ENCODE measurements around the gene PSG3.
"Not testable (repeated sequence)": the region's sequence is repeated elsewhere in the genome, so short reads cannot be mapped to it uniquely, and the experiment has no call there.

Gene PSG3

GRCh38 chr19:42752246-42752645 is 12.0 kb upstream of the PSG3 start:
- not testable (repeated sequence) for H3K36me3 ChIP-seq (ENCODE audit: control insufficient read depth, insufficient read depth, low read length); H3K4me1 ChIP-seq (ENCODE audit: control insufficient read depth, insufficient read depth, low read length); H3K27ac ChIP-seq (ENCODE audit: low read depth, low read length); H3K9ac ChIP-seq (ENCODE audit: low read length); H3K27me3 ChIP-seq (ENCODE audit: control insufficient read depth, insufficient read depth, low read length); H3K4me3 ChIP-seq (ENCODE audit: low read length)

- H3K27ac ChIP-seq (ENCODE audit: low read depth, low read length); H3K9ac ChIP-seq (ENCODE audit: low read length); H3K27me3 ChIP-seq (ENCODE audit: control insufficient read depth, insufficient read depth, low read length); H3K4me3 ChIP-seq (ENCODE audit: low read length); H3K36me3 ChIP-seq (ENCODE audit: control insufficient read depth, insufficient read depth, low read length); H3K4me1 ChIP-seq (ENCODE audit: control insufficient read depth, insufficient read depth, low read length): not testable (repeated sequence)
Measured at GRCh38 chr19:42741726-42742607, 1.7 kb upstream of the PSG3 start.

GRCh38 chr19:42737581-42738011 is 2.7 kb downstream of the PSG3 start:
- H3K36me3 ChIP-seq (ENCODE audit: control insufficient read depth, insufficient read depth, low read length); H3K27me3 ChIP-seq (ENCODE audit: control insufficient read depth, insufficient read depth, low read length); H3K27ac ChIP-seq (ENCODE audit: low read depth, low read length); H3K9ac ChIP-seq (ENCODE audit: low read length); H3K4me1 ChIP-seq (ENCODE audit: control insufficient read depth, insufficient read depth, low read length); H3K4me3 ChIP-seq (ENCODE audit: low read length): not testable (repeated sequence)

- not testable (repeated sequence) for H3K27ac ChIP-seq (ENCODE audit: low read depth, low read length); H3K4me3 ChIP-seq (ENCODE audit: low read length); H3K4me1 ChIP-seq (ENCODE audit: control insufficient read depth, insufficient read depth, low read length); H3K36me3 ChIP-seq (ENCODE audit: control insufficient read depth, insufficient read depth, low read length); H3K9ac ChIP-seq (ENCODE audit: low read length); H3K27me3 ChIP-seq (ENCODE audit: control insufficient read depth, insufficient read depth, low read length)
Measured at GRCh38 chr19:42728341-42728740, 11.9 kb downstream of the PSG3 start.

GRCh38 chr19:42714000-42714399 is 26.3 kb downstream of the PSG3 start:
- not testable (repeated sequence) for H3K9ac ChIP-seq (ENCODE audit: low read length); H3K36me3 ChIP-seq (ENCODE audit: control insufficient read depth, insufficient read depth, low read length); H3K4me3 ChIP-seq (ENCODE audit: low read length); H3K27ac ChIP-seq (ENCODE audit: low read depth, low read length); H3K4me1 ChIP-seq (ENCODE audit: control insufficient read depth, insufficient read depth, low read length); H3K27me3 ChIP-seq (ENCODE audit: control insufficient read depth, insufficient read depth, low read length)

GRCh38 chr19:42712753-42713152 is 27.5 kb downstream of the PSG3 start:
- H3K27ac ChIP-seq (ENCODE audit: low read depth, low read length); H3K36me3 ChIP-seq (ENCODE audit: control insufficient read depth, insufficient read depth, low read length); H3K9ac ChIP-seq (ENCODE audit: low read length); H3K4me3 ChIP-seq (ENCODE audit: low read length); H3K27me3 ChIP-seq (ENCODE audit: control insufficient read depth, insufficient read depth, low read length); H3K4me1 ChIP-seq (ENCODE audit: control insufficient read depth, insufficient read depth, low read length): not testable (repeated sequence)

GRCh38 chr19:42710986-42711385 is 29.3 kb downstream of the PSG3 start:
- H3K9ac ChIP-seq (ENCODE audit: low read length); H3K4me3 ChIP-seq (ENCODE audit: low read length); H3K27ac ChIP-seq (ENCODE audit: low read depth, low read length); H3K27me3 ChIP-seq (ENCODE audit: control insufficient read depth, insufficient read depth, low read length); H3K4me1 ChIP-seq (ENCODE audit: control insufficient read depth, insufficient read depth, low read length); H3K36me3 ChIP-seq (ENCODE audit: control insufficient read depth, insufficient read depth, low read length): not testable (repeated sequence)

GRCh38 chr19:42697884-42698283 is 42.4 kb downstream of the PSG3 start:
- no peak overlapping the region for H3K9ac ChIP-seq (ENCODE audit: low read length)
- H3K27me3 ChIP-seq (ENCODE audit: control insufficient read depth, insufficient read depth, low read length), result no peaks in the 10 kb centered on the region

GRCh38 chr19:42695811-42696503 is 44.3 kb downstream of the PSG3 start:
- H3K4me3 ChIP-seq (ENCODE audit: low read length), result no peak overlapping the region
- no peak overlapping the region for H3K27ac ChIP-seq (ENCODE audit: low read depth, low read length)
- H3K9ac ChIP-seq (ENCODE audit: low read length), result no peak overlapping the region
- H3K4me1 ChIP-seq (ENCODE audit: control insufficient read depth, insufficient read depth, low read length), result no peaks in the 10 kb centered on the region
- no peaks in the 10 kb centered on the region for H3K36me3 ChIP-seq (ENCODE audit: control insufficient read depth, insufficient read depth, low read length)
- H3K27me3 ChIP-seq (ENCODE audit: control insufficient read depth, insufficient read depth, low read length), result no peaks in the 10 kb centered on the region

More at GRCh38 chr19:42697884-42698283, 42.4 kb downstream of the PSG3 start:
- Histone ChIP-seq H3K36me3 (ENCODE audit: control insufficient read depth, insufficient read depth, low read length) (no peaks in the 10 kb centered on the region), H3K4me1 (ENCODE audit: control insufficient read depth, insufficient read depth, low read length) (no peaks in the 10 kb centered on the region), H3K4me3 (ENCODE audit: low read length) (no peak overlapping the region), H3K27ac (ENCODE audit: low read depth, low read length) (no peak overlapping the region)

- H3K27me3 ChIP-seq (ENCODE audit: control insufficient read depth, insufficient read depth, low read length), result no peaks in the 10 kb centered on the region
- no peak overlapping the region for H3K9ac ChIP-seq (ENCODE audit: low read length)
- H3K27ac ChIP-seq (ENCODE audit: low read depth, low read length), result no peak overlapping the region
- no peaks in the 10 kb centered on the region for H3K36me3 ChIP-seq (ENCODE audit: control insufficient read depth, insufficient read depth, low read length)
- H3K4me3 ChIP-seq (ENCODE audit: low read length), result no peak overlapping the region
- H3K4me1 ChIP-seq (ENCODE audit: control insufficient read depth, insufficient read depth, low read length), result no peaks in the 10 kb centered on the region
Measured at GRCh38 chr19:42693760-42694350, 46.4 kb downstream of the PSG3 start.

GRCh38 chr19:42683917-42684513 is 56.3 kb downstream of the PSG3 start:
- Histone ChIP-seq H3K27me3 (ENCODE audit: control insufficient read depth, insufficient read depth, low read length) (no peaks in the 10 kb centered on the region), H3K36me3 (ENCODE audit: control insufficient read depth, insufficient read depth, low read length) (no peaks in the 10 kb centered on the region), H3K4me3 (ENCODE audit: low read length) (no peak overlapping the region), H3K27ac (ENCODE audit: low read depth, low read length) (no peak overlapping the region), H3K4me1 (ENCODE audit: control insufficient read depth, insufficient read depth, low read length) (no peaks in the 10 kb centered on the region), H3K9ac (ENCODE audit: low read length) (no peak overlapping the region)

- not testable (repeated sequence) for H3K27me3 ChIP-seq (ENCODE audit: control insufficient read depth, insufficient read depth, low read length); H3K4me1 ChIP-seq (ENCODE audit: control insufficient read depth, insufficient read depth, low read length); H3K36me3 ChIP-seq (ENCODE audit: control insufficient read depth, insufficient read depth, low read length); H3K9ac ChIP-seq (ENCODE audit: low read length); H3K4me3 ChIP-seq (ENCODE audit: low read length); H3K27ac ChIP-seq (ENCODE audit: low read depth, low read length)
Measured at GRCh38 chr19:42676326-42676725, 64.0 kb downstream of the PSG3 start.
